AG09319 (cell line): Measurements from ENCODE around the gene AHCTF1.
A peak's percentile ranks its signal among the peaks of the same experiment; 100 is the strongest.
"Not testable (repeated sequence)": the region's sequence is repeated elsewhere in the genome, so short reads cannot be mapped to it uniquely, and the experiment has no call there.

Experiments
- DNase-seq: peaks from one replicate; pipeline ENCODE4 v3.0.0-alpha.2; 2010; ENCODE audit warnings: low read depth; ENCODE audit errors: extremely low read depth
- TF ChIP-seq, protein P1 (sequence below): IDR thresholded peaks from 2 replicates; pipeline ENCODE4 v1.5.1; 2011; ENCODE audit warnings: low read depth, mild to moderate bottlenecking, inconsistent platforms, low read length, moderate library complexity

Gene AHCTF1

DNA sequence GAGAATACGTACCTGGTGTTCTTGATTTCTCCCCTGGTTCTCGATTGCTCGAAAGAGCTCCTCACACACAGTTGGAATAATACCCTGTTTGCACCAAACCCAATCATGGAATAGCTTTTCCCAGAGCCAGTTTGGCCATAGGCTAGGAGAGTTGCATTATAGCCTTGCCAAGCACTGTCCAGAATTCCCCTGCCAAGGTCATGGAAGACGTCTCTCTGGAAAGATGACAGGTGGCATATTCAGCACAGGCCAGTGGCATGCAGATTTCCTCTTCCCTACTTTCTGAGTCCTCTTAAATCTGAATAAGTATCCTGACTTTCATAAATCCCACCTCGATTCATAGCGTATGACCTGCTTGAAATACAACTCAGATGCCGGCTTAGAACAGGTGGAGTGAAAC, 111.1 kb downstream of the AHCTF1 start:
- TF ChIP-seq, protein P1, sequence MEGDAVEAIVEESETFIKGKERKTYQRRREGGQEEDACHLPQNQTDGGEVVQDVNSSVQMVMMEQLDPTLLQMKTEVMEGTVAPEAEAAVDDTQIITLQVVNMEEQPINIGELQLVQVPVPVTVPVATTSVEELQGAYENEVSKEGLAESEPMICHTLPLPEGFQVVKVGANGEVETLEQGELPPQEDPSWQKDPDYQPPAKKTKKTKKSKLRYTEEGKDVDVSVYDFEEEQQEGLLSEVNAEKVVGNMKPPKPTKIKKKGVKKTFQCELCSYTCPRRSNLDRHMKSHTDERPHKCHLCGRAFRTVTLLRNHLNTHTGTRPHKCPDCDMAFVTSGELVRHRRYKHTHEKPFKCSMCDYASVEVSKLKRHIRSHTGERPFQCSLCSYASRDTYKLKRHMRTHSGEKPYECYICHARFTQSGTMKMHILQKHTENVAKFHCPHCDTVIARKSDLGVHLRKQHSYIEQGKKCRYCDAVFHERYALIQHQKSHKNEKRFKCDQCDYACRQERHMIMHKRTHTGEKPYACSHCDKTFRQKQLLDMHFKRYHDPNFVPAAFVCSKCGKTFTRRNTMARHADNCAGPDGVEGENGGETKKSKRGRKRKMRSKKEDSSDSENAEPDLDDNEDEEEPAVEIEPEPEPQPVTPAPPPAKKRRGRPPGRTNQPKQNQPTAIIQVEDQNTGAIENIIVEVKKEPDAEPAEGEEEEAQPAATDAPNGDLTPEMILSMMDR, result no peak
- DNase-seq, result no peak

DNA sequence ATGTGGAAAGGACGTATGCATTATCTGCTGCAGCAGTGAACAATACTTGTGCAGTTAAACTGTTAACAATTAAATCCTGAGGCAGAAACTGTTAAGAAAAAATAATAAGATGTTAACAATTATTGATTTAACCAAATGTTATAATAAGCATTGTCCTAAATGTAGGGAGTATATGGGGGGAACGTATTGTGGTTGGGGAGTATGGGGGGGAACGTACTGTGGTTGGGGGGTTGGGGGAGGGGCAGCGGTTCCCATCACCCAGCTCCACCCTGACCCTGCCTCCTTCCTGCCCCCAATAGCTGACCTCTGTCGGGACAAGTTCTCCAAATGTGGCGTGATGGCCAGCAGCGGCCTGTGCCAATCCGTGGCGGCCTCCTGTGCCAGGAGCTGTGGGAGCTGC, 114.0 kb downstream of the AHCTF1 start:
- peak; percentile 12 for DNase-seq

DNA sequence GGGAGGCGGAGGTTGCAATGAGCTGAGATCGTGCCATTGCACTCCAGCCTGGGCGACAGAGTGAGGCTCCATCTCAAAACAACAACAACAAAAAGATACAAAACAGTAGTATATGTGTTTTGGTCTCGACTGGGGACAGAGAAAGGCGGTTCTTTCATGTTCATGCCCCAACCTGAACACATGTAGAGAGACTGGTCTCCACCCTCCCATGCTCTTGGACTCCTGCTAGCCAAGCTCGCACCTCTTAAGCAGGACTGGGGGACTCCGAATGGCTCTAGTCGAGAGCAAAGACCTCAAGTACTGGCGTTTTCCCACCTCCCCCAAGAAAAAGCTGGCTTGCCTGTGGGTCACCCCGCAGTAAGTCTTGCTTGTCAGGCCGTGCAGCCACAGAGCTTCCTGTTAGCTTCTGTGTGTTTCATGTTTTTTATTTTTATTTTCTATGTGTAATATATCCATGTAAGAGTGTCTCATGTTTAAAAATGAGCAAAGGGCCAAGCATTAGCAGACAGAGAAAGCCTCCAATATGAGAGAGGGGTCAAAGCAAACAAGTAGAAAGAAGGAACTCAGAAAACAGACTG, 116.0 kb downstream of the AHCTF1 start:
- TF ChIP-seq, protein P1, result no peak
- DNase-seq, result no peak

DNA sequence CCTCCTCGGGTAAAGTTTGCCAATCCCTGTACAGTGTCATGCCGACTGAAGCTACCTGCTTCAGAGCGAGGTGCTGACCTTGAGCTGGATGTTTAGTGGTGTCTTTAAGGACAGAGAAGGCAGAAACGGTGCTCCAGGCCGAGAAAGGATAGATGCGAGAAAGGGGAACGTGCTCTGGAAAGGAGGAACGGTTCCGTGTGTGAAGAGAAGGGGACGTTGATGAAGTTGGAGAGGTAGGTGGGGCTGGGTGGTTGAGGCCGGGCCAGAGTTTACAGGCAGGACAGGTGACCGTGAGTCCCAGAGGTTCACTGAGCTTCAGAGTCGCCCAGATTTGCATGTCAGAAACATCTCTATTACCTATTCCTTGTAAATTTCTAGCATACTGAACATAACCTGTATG, 116.9 kb downstream of the AHCTF1 start:
- DNase-seq, result no peak
- TF ChIP-seq, protein P1, result no peak

DNA sequence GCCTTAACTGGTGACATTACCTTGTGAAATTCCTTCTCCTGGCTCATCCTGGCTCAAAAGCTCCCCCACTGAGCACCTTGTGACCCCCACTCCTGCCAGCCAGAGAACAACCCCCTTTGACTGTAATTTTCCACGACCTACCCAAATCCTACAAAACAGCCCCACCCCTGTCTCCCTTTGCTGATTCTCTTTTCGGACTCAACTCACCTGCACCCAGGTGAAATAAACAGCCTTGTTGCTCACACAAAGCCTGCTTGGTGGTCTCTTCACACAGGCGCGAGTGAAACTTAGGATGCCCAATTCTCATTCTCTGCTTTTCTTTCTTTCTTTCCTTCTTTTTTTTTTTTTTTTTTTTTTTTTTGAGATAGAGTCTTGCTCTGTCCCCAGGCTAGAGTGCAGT, 118.4 kb downstream of the AHCTF1 start:
- DNase-seq, result not testable (repeated sequence)

DNA sequence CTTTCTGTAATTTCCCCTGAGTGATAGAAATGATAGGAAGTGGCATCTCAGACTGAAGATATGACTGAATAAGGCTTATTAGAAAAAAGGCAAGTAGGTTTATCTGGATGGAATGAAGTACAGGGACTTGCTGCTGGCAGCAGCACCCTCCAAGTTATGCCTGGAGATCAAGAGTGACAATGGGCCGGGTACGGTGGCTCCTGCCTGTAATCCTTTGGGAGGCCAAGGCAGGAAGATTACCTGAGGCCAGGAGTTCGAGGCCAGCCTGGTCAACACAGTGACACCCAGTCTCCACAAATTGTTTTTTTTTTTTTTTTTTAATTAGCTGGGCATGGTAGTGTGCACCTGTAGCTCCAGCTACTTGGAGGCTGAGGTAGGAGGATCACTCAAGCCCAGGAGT, 119.8 kb downstream of the AHCTF1 start:
- no peak for DNase-seq
- TF ChIP-seq, protein P1, result no peak

DNA sequence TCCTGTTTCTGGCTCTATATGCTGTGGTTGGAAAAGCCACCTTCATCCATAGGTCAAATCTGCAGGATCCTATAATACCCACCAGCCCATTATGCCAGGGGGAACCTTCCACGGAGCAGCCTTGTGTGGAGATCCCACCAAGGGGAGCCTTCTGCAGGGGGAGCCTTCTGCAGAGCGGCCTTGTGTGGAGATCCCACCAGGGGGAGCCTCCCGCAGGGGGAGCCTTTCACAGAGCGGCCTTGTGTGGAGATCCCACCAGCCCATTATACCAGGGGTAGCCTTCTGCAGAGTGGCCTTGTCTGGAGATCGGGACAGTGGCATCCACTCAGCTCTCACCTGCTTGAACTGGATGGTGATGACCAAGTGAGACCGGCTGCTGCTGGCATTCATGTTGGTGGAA, 122.3 kb downstream of the AHCTF1 start:
- no peak for DNase-seq

DNA sequence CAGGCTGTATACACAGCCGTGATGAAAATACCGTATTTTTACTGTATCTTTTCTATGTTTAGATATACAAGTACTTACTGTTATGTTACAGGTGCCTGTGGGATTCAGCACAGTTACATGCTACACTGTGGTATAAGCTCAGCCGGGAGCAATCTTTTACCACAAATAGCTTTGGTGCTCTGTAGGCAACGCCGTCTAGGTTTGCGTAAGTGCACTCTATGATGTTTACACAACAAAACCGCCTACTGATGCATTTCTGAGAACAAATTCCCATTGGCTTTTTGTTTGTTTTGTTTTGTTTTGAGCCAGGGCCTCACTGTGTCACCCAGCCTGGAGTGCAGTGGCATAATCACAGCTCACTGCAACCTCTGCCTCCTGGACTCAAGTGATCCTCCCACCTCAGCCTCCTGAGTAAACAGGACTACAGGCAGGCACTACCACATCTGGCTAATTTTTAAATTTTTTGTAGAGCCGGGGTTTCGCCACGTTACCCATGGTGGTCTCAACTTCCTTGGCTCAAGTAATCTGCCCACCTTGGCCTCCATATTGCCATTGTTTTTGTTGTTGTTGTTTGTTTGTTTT, 126.5 kb downstream of the AHCTF1 start:
- DNase-seq, result no peak
- TF ChIP-seq, protein P1, result no peak

More for the DNA sequence above, 122.3 kb downstream of the AHCTF1 start:
- TF ChIP-seq, protein P1, result no peak
